ENCODE data around the gene CNTNAP2.
"Not testable (repeated sequence)": the region's sequence is repeated elsewhere in the genome, so short reads cannot be mapped to it uniquely, and the experiment has no call there.

DNA sequence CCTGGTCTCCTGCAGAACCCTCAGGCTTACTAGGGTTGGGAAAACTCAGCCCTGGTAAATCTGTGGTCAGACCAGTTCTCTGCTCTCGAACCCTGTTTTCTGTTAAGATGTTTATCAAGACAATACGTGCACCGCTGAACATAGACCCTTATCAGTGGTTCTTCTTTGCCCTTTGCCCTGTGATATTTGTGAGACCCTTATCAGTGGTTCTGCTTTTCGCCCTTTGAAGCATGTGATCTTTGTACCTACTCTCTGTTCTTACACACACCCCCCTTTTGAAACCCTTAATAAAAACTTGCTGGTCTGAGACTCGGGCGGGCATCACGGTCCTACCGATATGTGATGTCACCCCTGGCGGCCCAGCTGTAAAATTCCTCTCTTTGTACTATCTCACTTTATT is 2346.2 kb downstream of the CNTNAP2 start:
- TF ChIP-seq, protein P1, sequence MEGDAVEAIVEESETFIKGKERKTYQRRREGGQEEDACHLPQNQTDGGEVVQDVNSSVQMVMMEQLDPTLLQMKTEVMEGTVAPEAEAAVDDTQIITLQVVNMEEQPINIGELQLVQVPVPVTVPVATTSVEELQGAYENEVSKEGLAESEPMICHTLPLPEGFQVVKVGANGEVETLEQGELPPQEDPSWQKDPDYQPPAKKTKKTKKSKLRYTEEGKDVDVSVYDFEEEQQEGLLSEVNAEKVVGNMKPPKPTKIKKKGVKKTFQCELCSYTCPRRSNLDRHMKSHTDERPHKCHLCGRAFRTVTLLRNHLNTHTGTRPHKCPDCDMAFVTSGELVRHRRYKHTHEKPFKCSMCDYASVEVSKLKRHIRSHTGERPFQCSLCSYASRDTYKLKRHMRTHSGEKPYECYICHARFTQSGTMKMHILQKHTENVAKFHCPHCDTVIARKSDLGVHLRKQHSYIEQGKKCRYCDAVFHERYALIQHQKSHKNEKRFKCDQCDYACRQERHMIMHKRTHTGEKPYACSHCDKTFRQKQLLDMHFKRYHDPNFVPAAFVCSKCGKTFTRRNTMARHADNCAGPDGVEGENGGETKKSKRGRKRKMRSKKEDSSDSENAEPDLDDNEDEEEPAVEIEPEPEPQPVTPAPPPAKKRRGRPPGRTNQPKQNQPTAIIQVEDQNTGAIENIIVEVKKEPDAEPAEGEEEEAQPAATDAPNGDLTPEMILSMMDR (IDR thresholded peaks at IDR 0.05) = not testable (repeated sequence)
- not testable (repeated sequence) for TF ChIP-seq POLR2A (IDR thresholded peaks at IDR 0.05)
